ENCODE results near the gene AKAP6. TPM values are rescaled to one million over a fixed set of nuclear protein-coding genes. Genes with fewer than 3 reads are reported as not detected.

AKAP6 gene
- polyA plus RNA-seq: not detected

DNA sequence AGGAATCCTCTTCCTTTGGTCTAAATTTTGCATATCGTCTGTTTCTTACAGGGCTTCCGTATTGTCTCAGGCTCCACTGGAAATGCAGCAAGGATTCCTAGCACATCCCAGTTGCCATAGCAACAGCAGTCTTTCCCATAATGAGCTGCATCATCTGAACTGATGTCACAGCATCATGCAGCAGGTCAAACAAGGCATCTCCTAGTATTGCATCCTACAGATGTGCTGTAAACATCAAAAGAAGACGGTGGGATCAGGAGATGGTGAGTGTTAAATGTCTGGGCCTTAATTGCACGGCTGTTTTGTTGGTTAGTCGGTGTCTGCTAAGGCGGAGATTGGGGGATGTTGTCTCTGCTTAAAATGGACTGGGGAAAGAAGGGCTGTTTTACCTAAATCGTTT, at the start of gene AKAP6:
TSS of gene AKAP6 (plus strand) at position 153 of the 400 bp plus-strand sequence. CDS start 104,196 bp downstream, outside the sequence.
- H3K4me1 Mint-ChIP-seq: no peaks in the 10 kb centered on the region
- H3K27ac Mint-ChIP-seq: no peak within 1 kb of the TSS
- no peak for DNase-seq
- peaks cover under 1 to 4% (median 2%) of the 10 kb centered on the region in 6 donors for H3K9me3 Mint-ChIP-seq
- no peak within 1 kb of the TSS for H3K4me3 Mint-ChIP-seq
- no peaks in the 10 kb centered on the region for H3K36me3 Mint-ChIP-seq
- peaks cover 0 to 6% (median 0%) of the 10 kb centered on the region in 3 donors for H3K27me3 Mint-ChIP-seq (ENCODE audit: low read depth in 3 of 3)

DNA sequence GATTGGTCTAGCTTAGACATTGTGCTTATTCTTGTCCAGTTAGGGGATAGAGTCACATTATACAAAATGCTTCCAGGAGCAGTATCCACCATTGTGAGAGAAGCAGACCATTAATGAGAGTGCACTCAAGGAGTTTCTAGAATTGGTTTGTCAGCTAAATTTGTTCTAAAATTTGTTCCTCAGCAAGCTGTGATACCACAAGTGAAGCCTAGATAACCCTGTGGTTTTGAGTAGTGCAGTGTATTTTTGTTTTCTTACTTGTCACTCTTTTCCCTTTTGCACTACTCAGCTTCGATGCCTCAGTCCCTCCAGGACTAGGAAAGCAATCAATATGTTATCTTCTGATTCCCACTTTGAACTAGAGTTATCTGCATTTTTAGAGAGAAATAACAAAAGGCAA, 42.5 kb upstream of the AKAP6 start:
- Mint-ChIP-seq H3K4me1 (peaks cover 6 to 21% of the 10 kb centered on the region in 2 donors), H3K4me3 (peak overlapping the region in 1 of 5 donors; percentile 27), H3K36me3 (peaks cover 0 to 8% (median 0%) of the 10 kb centered on the region in 3 donors), H3K27ac (no peak overlapping the region), H3K9me3 (peaks cover 4 to 16% (median 7%) of the 10 kb centered on the region in 6 donors), H3K27me3 (ENCODE audit: low read depth in 3 of 3) (peaks cover 1 to 2% (median 2%) of the 10 kb centered on the region in 3 donors)
- no peak for DNase-seq

- Mint-ChIP-seq H3K9me3 (peaks cover 0 to 6% (median 0%) of the 10 kb centered on the region in 6 donors), H3K4me3 (no peak overlapping the region), H3K27ac (no peak overlapping the region), H3K4me1 (no peaks in the 10 kb centered on the region), H3K36me3 (no peaks in the 10 kb centered on the region), H3K27me3 (ENCODE audit: low read depth in 3 of 3) (no peaks in the 10 kb centered on the region)
- DNase-seq: no peak
Observed at GRCh38 chr14:32296366-32296765, 32.7 kb upstream of the AKAP6 start.

DNA sequence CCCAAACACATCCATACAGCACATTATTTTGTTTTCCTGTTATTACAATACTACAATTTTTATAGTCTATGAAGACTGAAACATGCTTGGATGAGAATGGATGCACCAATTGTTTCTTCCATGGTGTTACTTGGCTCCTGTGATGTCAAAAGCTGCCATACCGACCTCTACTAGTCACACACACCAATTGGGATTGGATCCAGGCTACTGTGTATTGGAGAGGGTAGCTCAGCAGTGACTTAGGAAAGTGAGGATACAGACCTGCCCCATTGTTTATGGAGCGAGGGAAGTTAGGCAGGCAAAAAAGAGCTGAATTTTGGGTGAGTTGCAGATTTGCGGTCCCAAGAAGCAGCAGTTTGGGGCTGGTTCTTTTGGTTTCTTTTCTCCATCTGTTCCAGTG, 30.8 kb upstream of the AKAP6 start:
- H3K36me3 Mint-ChIP-seq: no peaks in the 10 kb centered on the region
- H3K4me1 Mint-ChIP-seq: no peaks in the 10 kb centered on the region
- H3K9me3 Mint-ChIP-seq: no peaks in the 10 kb centered on the region
- no peak overlapping the region for H3K27ac Mint-ChIP-seq
- no peak for DNase-seq
- no peaks in the 10 kb centered on the region for H3K27me3 Mint-ChIP-seq (ENCODE audit: low read depth in 3 of 3)
- no peak overlapping the region for H3K4me3 Mint-ChIP-seq

GRCh38 chr14:32300136-32300535, 29.0 kb upstream of the AKAP6 start:
- no peaks in the 10 kb centered on the region for H3K4me1 Mint-ChIP-seq
- H3K4me3 Mint-ChIP-seq: no peak overlapping the region
- no peaks in the 10 kb centered on the region for H3K36me3 Mint-ChIP-seq
- no peak for DNase-seq
- no peak overlapping the region for H3K27ac Mint-ChIP-seq
- peaks cover 0 to 3% (median 0%) of the 10 kb centered on the region in 3 donors for H3K27me3 Mint-ChIP-seq (ENCODE audit: low read depth in 3 of 3)
- no peaks in the 10 kb centered on the region for H3K9me3 Mint-ChIP-seq

GRCh38 chr14:32303865-32304264, 25.2 kb upstream of the AKAP6 start:
- no peaks in the 10 kb centered on the region for H3K4me1 Mint-ChIP-seq
- H3K9me3 Mint-ChIP-seq: no peaks in the 10 kb centered on the region
- H3K4me3 Mint-ChIP-seq: no peak overlapping the region
- no peak for DNase-seq
- no peaks in the 10 kb centered on the region for H3K36me3 Mint-ChIP-seq
- H3K27ac Mint-ChIP-seq: no peak overlapping the region
- H3K27me3 Mint-ChIP-seq (ENCODE audit: low read depth in 3 of 3): peaks cover 0 to 6% (median 0%) of the 10 kb centered on the region in 3 donors

DNA sequence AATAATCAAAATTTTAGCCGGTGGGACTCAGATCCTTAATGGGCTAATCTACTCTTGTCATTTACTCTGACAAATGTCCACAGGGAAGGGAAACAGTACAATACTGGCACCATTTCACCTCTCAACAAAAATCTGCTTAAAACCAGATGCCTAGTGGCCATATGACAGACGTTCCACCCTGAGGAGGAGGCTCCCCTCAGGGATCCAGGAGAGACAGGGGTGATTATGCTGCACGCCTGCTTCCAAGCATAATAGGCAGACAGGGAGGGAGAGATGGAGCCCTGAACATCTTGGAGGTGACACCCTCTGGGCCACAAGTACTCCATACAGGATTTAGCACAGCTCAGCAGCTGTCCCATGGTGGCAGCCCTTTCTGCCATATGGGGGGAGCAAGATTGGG, 24.8 kb upstream of the AKAP6 start:
- Mint-ChIP-seq H3K27me3 (ENCODE audit: low read depth in 3 of 3) (peaks cover 0 to 6% (median 0%) of the 10 kb centered on the region in 3 donors), H3K36me3 (no peaks in the 10 kb centered on the region), H3K9me3 (no peaks in the 10 kb centered on the region), H3K4me3 (no peak overlapping the region), H3K4me1 (no peaks in the 10 kb centered on the region), H3K27ac (no peak overlapping the region)
- DNase-seq: no peak

DNA sequence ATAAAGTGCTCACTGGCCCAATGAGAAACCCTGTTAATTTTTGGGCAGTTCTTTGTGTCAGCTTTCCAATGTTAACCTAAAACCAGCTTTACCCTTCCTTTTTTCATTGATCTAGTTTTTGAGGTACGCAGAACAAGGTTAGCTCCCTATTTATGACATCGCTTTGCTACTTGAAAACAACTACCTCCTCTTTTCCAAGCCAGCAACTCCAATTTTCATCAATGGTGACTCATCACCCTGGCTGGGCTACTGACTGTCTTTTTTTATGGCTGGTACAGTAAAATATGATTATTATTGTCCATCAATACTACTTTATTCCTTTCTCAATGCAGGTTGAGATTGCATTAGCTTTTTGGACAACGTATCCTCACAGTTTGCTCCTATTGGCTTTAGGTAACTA, 22.5 kb upstream of the AKAP6 start:
- H3K36me3 Mint-ChIP-seq: no peaks in the 10 kb centered on the region
- H3K27me3 Mint-ChIP-seq (ENCODE audit: low read depth in 3 of 3): peaks cover 0 to 6% (median 0%) of the 10 kb centered on the region in 3 donors
- no peaks in the 10 kb centered on the region for H3K9me3 Mint-ChIP-seq
- no peaks in the 10 kb centered on the region for H3K4me1 Mint-ChIP-seq
- H3K27ac Mint-ChIP-seq: no peak overlapping the region
- DNase-seq: no peak
- H3K4me3 Mint-ChIP-seq: no peak overlapping the region

- Mint-ChIP-seq H3K4me1 (no peaks in the 10 kb centered on the region), H3K36me3 (no peaks in the 10 kb centered on the region), H3K4me3 (no peak overlapping the region), H3K27ac (no peak overlapping the region), H3K27me3 (ENCODE audit: low read depth in 3 of 3) (peaks cover 0 to 6% (median 1%) of the 10 kb centered on the region in 3 donors), H3K9me3 (no peaks in the 10 kb centered on the region)
- no peak for DNase-seq
Observed at GRCh38 chr14:32307881-32308582, 21.1 kb upstream of the AKAP6 start.

DNA sequence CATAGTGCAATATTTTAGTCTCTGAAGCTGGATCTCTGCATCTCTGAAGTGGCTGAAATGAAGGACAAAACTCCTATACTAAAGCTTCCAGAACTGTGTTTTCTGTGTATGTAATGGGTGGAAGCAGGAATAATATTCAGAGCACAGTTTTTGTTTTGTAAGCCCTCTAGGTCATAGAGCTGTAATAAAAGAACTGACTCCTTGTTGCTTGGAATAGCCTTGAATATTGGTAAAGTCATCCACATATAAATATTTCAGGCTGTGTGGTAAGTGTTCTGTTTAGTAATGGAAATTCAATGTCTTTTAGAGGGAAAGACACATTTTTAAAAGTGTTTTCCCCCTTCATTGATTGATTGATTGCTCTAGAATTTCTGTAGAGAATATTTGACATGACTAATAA, 18.2 kb upstream of the AKAP6 start:
- DNase-seq: no peak
- no peaks in the 10 kb centered on the region for H3K36me3 Mint-ChIP-seq
- peaks cover 0 to 3% (median 3%) of the 10 kb centered on the region in 3 donors for H3K27me3 Mint-ChIP-seq (ENCODE audit: low read depth in 3 of 3)
- H3K4me3 Mint-ChIP-seq: no peak overlapping the region
- H3K4me1 Mint-ChIP-seq: no peaks in the 10 kb centered on the region
- H3K9me3 Mint-ChIP-seq: no peaks in the 10 kb centered on the region
- H3K27ac Mint-ChIP-seq: no peak overlapping the region

DNA sequence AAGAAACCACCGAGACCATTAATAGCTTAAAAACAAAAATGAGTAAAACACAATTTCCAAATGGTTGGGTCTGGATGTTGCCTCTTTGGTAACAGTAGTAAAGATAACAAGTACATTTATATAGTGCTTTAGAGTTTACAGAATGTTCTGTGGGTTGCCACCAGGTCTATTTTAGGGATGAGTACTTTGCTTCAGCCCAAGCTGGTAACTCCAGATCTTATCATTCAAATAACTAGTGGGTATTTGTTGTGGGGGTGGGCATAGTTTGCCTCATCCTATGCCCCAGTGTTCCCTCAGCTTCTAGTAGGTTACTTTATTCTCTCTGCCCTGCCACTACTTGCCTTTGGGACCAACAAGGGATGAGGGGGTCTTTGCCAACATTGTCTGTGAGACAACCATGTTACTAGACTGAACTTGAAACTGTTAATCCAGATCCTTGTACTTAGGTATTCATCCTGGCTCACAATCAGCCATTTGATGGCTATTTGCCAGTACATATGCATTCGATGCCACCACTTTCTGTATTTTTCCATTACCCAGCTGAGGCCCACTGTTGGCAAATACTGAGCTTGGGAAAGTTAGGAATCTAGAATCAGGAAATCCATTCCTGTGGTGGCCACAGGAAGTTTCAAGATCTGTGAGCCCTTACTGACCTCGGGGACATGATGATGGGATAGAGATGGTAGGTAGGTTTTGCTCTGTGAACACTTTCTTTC, 17.6 kb upstream of the AKAP6 start:
- no peaks in the 10 kb centered on the region for H3K9me3 Mint-ChIP-seq

GRCh38 chr14:32312010-32312331, 17.1 kb upstream of the AKAP6 start:
- Mint-ChIP-seq H3K4me3 (no peak overlapping the region), H3K4me1 (no peaks in the 10 kb centered on the region), H3K27ac (no peak overlapping the region), H3K36me3 (no peaks in the 10 kb centered on the region), H3K27me3 (ENCODE audit: low read depth in 3 of 3) (peaks cover 0 to 3% (median 3%) of the 10 kb centered on the region in 3 donors), H3K9me3 (no peaks in the 10 kb centered on the region)
- DNase-seq: no peak

More for the DNA sequence above, 17.6 kb upstream of the AKAP6 start:
- no peaks in the 10 kb centered on the region for H3K4me1 Mint-ChIP-seq
- no peak for DNase-seq
- H3K27me3 Mint-ChIP-seq (ENCODE audit: low read depth in 3 of 3): peaks cover 0 to 3% (median 3%) of the 10 kb centered on the region in 3 donors
- H3K36me3 Mint-ChIP-seq: no peaks in the 10 kb centered on the region
- no peak overlapping the region for H3K4me3 Mint-ChIP-seq
- H3K27ac Mint-ChIP-seq: no peak overlapping the region

DNA sequence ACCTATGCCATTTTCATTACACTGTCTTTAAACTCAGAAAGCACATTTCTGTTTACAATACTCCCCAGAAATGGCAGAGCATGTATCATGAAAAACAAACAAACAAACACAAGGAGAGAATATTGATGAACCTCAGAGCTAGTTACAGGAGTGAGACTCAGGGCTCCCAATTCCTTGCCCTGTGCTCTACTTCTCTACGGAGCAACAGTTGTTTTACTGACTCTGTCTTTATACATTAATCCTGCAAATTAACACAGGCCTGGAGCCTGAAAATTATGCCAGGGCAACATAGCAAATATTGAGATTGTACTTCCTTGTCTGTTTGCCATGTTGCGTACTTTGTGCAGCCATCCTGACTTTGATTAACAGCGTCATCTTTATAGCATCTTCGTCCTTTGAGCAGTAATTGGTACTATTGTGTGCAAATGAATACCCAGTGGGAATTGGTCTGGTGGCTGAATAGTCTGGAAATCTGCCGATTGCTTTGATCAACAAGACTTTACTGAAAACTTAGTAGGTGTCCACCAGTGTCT, 15.2 kb upstream of the AKAP6 start:
- peaks cover 0 to 3% (median 0%) of the 10 kb centered on the region in 3 donors for H3K27me3 Mint-ChIP-seq (ENCODE audit: low read depth in 3 of 3)
- H3K9me3 Mint-ChIP-seq: peaks cover 0 to 2% (median 0%) of the 10 kb centered on the region in 6 donors
- no peak overlapping the region for H3K4me3 Mint-ChIP-seq
- H3K27ac Mint-ChIP-seq: no peak overlapping the region
- no peaks in the 10 kb centered on the region for H3K36me3 Mint-ChIP-seq
- DNase-seq: no peak
- no peaks in the 10 kb centered on the region for H3K4me1 Mint-ChIP-seq

- Mint-ChIP-seq H3K36me3 (no peaks in the 10 kb centered on the region), H3K4me3 (no peak overlapping the region), H3K4me1 (no peaks in the 10 kb centered on the region), H3K9me3 (peaks cover 0 to 2% (median 0%) of the 10 kb centered on the region in 6 donors), H3K27ac (no peak overlapping the region), H3K27me3 (ENCODE audit: low read depth in 3 of 3) (peaks cover 0 to 3% (median 0%) of the 10 kb centered on the region in 3 donors)
- no peak for DNase-seq
Observed at GRCh38 chr14:32318087-32318795, 10.9 kb upstream of the AKAP6 start.

All from immature natural killer cell (primary cell).